GM19023 (cell line): ENCODE results near the gene ENGASE.
"Not testable (repeated sequence)": the region's sequence is repeated elsewhere in the genome, so short reads cannot be mapped to it uniquely, and the experiment has no call there.

ENCODE experiments used
- ATAC-seq: cut with Tn5 transposase; IDR thresholded peaks from one replicate; pipeline ENCODE4 v1.9.1; 2021; ENCODE audit warnings: mild to moderate bottlenecking, moderate library complexity; ENCODE audit not compliant: unreplicated experiment

ENGASE gene

DNA sequence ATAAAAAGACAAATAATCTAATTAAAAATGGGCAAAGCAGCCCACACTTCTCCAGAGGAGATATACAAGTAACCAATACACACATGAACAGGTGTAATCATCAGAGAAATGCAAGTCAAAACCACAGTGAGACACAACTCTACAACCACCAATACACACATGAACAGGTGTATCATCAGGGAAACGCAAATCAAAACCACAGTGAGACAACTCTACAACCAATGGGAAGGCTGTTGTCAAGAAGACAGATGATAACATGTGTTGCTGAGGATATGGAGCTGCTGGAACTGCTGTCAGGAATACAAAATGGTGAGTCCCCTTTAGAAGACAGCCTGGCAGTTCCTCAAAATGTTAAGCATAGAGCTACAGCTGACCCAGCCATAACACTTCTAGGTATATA is 22.5 kb upstream of the ENGASE start:
- ATAC-seq, result no peak

DNA sequence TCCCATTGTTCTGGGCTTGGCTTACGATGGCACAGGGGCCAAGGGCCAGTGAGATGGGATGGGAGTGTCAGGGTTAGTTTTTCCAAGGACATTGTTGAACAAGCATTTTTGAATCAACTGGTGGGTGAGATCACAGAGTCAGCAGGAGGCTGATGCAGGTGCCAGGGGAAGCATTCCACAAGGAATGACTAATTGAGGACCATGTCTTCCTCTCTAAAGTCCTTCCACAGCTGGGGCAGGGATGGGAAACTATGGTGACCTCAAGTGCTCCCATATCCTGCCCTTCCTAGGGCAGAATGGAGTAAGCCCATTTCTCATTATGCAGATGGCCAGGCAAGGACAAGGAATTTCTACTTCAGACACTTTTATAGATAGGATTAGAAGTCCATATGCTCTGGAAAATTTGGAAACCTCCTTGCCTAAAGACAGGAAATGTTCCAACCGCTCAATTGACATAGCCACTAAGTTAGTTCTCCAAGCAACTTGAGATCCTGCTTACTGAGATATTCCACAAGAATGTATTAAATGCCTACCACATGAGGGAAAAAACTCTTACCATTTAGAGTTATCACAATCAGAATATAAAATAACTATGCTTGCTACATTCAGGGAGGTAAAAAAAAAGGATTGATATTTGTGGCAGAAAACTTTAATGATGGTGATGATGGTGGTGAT is 21.2 kb upstream of the ENGASE start:
- ATAC-seq, result no peak

DNA sequence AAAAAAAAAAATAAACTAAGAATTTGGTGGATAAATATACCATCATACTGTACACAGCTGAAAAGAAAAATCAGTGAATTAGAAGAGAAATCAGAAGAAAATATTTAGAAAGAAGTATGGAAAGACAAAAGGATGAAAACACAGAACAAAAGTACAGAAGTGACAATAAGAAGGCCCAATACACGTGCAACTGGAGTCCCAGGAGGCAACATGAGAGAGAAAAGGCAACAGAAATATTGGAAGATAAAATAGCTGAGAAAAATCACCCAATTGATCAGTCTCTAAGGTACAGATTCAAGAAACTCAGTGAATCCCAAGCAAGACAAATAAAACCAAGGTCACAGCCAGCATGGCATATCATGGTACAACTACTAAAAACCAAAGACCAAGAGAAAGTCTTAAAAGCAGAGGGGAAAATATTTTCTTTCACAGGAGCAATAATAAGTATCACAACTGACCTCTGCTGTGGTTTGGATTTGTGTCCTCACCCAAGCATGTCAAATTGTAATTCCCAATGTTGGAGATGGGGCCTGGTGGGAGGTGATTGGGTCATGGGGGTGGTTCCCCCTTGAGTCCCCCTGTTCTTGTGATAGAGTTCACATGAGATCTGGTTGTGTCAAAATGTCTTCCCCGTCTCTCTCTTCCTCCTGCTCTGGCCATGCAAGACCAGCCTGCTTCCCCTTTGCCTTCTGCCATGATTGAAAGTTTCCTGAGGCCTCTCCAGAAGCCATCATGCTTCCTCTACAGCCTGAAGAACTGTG is 20.2 kb upstream of the ENGASE start:
- no peak for ATAC-seq

DNA sequence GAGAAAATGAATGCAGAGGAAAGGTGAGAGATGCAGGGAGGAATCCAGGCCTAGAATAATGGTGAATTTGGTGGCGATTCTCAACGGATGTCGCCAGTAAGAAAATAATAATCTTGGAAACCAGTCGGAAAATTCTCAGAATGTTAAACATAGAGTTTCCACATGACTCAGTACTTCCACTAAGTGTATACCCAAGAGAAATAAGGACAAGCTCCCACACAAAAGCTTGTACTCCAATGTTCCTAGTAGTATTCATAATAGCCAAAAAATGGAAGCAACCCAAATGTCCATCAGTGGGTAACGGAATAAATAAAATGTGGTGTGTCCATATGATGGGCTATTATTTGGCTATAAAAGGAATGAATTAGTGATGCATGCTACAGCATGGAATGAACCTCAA is 19.4 kb upstream of the ENGASE start:
- no peak for ATAC-seq

DNA sequence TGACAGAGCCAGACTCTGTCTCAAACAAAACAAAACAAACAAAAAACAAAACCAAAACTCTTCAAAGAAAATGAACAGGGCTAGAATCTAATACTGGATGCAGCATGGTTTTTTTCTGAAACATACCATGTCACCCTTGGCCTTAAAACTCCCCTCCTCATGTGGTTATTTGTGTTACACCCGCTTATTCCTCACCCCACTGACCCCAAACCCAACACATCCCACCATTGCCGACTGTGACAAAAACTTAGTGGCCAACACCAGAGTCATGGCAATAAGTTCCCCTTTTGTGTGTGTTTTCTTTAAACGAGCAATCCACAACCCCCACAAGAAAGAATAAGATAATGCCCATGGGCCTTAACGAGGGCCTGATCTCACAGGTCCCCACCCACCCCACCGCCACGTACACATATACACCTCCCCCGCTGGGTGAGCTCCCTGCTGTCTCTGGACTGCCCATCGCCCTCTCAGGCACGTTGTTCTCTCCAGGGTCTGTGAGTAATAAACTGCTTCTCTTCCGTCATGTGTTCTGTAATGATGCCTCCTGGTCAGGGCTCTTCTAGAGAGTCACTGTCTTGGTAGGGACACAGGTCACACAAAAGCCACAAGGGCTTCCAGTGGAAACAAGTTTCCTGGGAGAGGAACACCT is 16.8 kb upstream of the ENGASE start:
- ATAC-seq, result no peak

DNA sequence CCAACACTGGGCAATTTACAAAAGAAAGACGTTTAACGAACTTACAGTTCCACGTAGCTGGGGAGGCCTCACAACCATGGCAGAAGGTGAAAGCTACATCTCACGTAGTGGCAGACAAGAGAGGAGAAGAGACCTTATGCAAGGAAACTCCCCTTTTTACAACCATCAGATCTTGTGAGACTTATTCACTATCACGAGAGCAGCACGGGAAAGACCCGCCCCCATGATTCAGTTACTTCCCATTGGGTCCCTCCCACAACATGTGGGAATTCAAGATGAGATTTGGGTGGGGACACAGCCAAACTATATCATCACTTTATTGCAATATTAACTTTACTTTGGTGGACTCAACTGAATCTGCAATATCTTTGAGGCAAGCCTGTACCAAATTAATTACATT is 11.9 kb upstream of the ENGASE start:
- no peak for ATAC-seq

DNA sequence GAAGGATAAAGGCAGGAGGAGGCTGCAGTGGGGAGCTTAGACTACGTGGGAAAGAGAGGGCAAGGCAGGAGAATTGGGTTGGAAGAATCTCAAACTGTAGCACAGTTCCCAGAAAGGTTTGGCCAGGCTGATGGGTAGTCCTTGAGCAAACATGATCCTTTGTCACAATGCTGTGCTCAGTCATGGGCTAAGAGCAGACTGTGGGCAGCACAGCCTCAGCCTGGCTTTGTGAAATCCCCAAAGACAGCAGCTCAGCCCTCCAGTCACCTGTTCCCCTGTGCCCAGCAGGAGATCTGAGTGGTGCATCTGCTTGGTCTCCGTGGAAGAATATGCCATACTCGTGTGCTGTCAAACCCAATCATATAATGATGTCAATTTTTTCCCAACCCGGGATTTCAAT is 10.6 kb upstream of the ENGASE start:
- ATAC-seq, result no peak

DNA sequence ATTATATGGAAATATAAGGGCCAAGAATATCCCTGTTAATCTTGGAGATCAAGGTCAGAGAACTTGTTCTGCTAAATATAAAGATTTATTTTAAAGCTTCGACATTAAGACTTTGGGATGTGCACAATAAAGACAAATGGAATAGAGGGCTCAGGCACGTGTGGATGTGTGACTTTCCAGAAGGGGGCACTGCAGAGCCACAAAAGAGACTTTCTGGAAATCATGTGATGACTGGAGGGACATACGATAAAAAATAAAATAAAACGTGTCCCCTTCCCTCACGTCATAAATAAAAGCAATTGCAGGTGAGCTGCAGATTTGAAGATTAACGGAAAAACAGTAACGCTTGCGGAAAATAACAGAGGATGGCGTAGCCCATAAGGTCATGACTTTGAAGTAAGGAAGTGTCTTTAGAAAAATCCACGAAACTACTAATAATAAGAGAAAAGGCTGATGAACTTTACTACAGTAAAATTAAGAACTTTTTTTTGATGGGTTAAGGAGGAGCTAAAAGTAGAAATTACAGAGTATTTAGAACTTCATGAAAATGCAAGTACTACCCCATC is 9.4 kb upstream of the ENGASE start:
- ATAC-seq, result no peak

DNA sequence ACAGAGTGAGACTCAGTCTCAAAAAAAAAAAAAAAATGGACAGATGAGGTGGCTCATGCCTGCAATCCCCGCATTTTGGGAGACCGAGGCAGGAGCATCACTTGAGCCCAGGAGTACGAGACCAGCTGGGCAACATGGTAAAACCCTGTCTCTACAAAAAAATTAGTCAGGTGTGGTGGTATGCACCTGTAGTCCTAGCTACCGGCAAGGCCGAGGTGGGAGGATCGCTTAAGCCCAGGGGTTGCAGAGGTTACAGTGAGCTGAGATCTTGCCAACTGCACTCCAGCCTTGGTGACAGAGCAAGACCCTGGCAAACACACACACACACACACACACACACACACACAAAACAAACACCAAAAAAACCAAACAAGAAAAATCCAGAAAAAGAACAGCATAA is 7.7 kb upstream of the ENGASE start:
- no peak for ATAC-seq

DNA sequence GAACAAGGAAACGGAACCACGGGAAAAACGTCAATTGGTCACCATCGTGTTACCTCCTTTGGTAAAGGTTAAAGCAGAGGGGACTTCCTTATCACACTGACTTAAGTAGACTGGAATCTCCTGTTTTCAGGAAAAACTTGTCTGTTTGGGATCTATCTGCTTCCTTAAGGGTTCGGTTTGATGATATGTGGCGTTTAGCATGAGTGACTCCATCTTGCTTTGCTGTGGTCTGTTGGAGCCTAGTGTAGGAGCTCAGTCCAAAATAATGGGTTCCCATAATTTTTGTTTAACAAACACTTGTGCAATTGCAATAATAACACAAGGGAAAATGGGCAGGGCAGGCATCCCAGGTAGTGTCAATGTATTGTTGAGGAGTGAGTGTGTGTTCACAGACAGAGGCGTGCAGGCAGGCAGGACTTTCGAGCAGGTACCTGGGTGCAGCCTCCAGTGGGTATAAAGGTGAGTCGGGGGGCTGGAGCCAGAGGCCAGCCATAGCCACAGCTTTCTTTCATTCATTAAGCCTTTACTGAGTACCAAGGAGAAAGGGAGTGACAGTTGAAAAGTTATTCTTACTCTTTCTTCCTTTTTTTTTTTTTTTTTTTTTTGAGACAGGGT is 4.3 kb upstream of the ENGASE start:
- ATAC-seq, result no peak

DNA sequence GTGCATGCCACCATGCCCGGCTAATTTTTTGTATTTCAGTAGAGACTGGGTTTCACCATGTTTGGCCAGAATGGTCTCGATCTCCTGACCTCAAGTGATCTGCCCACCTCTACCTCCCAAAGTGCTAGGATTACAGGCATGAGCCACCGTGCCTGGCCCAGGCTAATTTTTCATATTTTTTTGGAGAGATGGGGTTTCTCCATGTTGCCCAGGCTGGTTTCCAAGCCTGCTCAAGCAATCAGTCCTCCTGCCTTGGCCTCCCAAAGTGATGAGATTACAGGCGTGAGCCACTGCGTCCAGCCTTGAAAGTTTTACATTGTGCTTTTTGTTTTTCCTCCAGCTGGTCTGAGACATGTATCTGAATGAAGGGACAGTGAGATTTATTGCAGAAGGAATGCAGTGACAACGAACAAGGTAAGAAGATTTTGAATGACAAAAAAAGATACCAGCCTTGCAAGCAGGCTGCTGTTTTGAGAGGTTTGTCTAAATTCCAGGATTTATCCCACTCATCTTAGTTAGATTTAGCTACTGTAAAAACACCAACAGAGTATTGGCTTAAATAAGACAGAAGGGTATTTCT is 3.4 kb upstream of the ENGASE start:
- ATAC-seq, result no peak

DNA sequence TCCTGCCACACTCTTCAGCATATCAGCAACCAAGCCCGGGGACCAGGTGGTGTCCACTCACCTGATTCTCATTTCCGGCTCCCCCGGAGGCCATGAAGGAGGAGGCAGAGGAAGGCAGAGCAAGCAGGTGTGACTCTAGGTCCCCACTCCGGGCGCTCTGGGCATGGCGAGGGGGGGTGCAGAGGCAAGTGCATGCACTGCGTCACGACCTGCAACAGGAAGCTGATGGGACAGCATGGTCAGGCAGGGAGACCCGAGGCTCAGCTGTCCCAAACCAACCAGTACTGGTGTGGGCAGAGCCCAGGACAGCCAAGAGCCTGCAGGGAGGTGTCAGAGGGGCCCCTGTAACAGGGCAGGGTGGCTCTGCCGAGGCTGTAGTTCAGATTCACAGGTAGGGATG is 2.1 kb upstream of the ENGASE start:
- ATAC-seq, result no peak

DNA sequence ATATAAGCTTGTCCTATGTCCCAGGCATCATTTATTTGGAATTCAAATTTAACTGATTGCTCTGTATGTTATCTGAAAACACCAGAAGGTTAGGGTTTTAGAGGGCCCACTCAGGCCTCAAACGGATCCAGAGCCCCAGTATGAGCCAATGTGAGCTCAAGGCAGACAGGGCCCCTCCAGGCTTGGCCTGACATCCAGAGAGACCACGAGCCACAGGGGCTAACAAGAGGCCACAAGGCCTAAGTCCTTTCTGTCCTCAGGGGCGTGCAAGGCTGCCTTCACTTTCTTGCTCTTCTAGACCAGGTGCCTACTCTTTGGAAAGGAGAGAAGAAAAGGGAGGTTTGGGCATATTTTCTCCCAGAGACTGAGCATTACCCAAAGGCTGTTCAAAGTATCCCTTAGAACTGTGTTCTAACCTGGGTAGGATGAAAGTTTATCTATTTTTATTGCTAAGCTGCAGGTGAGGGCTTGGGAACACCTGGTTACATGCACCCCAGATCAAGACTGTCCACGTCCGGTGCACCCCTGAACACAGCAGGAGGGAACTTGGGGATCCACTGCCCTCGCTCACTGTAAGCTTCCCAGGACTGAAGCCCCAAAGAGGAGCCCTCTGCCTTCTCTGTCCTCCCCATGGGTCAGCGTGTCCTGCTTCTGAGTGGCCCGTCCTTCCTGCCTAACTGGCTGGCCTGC is 1.5 kb upstream of the ENGASE start:
- ATAC-seq, result no peak

DNA sequence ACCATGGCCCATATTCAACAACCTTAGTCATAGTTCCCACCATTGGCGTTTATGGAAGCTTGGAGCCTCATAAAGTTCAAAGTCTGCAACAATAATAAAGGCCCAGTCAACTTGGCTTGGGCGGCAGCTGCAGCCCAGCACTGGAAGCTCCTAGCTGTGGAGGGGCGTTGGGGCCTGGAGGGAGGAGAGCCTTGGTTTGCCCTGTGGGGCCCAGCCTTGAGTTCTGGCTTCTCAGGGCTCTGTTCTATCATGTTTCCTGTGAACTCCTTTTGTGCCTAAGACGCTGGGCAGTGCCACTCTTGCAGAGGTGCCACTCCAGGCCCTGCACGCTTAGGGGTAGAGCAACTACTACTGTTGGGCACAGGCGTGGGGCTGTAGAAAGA is 927 bp upstream of the ENGASE start:
- no peak for ATAC-seq

DNA sequence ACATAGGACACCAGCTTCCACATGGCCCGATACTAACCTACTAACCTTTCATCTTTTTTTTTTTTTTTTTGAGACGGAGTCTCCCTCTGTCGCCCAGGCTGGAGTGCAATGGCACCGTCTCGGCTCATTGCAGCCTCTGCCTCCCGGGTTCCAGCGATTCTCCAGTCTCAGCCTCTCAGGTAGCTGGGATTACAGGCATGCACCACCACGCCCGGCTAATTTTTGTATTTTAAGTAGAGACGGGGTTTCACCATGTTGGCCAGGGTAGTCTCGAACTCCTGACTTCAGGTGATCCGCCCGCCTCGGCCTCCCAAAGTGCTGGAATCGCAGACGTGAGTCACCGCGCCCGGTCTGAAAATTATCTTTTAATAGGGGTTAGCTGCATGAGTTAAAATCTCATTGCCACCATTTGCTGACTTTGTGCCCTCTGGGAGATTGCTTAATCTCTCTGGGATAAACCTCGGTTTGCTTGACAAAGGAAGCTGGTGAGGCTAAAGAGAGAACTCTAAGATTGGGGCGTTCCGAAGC is 439 bp upstream of the ENGASE start:
- ATAC-seq, result not testable (repeated sequence)

DNA sequence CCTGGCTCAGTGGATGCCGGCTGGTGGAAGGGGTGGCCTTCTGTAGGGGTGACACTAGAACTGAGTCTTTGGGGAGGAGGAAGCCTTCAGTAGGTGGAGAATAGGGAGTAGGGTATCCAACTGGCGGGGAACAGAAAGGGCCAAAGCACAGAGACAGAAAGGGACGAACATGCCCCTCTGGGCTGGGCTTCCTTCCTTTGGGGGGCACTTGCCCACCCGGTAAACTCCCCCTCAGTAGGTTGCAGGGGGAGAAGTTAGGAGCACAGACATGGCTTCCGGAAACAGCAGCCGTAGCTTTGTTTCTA is 774 bp downstream of the ENGASE start:
- peak; percentile 21 for ATAC-seq

DNA sequence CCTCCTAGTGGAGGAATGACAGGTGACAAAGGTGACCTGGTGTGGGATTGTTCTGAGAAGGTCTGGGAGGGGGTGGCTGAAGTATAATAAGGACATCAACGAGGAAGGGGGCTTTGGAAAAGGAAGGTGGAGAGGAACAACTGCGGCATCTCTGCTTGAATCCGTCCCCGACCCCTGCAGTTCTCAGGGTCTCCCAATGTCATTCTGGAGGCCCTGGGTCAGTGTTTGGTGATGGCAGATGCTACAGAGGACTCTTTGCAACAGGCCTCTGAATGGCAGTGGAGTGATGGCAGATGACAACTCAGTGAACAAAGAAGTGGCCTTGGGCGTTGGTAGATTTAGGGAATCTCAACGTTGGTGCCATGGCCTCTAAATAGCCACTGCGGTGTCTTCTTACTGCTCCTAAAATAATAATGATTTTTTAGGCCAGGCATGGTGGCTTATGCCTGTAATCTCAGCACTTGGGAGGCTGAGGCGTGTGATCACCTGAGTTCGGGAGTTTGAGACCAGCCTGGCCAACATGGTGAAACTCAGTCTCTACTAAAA is 1.3 kb downstream of the ENGASE start:
- ATAC-seq, result no peak

DNA sequence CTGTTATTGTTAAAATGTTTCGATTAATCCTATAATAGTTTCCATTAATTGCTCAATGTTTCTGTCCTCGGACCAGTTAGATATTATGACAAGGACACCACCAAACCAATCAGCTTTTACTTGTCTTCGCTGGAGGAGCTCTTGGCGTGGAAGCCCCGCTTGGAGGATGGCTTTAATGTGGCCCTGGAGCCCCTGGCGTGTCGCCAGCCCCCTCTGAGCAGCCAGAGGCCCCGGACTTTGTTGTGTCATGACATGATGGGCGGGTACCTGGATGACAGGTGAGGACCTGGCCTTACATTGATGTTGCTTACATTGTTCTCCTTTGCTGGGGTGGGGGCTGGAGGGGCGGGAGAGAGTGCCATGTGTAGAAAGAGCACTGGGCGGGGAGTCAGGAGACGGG is 3.0 kb downstream of the ENGASE start:
- ATAC-seq, result no peak

DNA sequence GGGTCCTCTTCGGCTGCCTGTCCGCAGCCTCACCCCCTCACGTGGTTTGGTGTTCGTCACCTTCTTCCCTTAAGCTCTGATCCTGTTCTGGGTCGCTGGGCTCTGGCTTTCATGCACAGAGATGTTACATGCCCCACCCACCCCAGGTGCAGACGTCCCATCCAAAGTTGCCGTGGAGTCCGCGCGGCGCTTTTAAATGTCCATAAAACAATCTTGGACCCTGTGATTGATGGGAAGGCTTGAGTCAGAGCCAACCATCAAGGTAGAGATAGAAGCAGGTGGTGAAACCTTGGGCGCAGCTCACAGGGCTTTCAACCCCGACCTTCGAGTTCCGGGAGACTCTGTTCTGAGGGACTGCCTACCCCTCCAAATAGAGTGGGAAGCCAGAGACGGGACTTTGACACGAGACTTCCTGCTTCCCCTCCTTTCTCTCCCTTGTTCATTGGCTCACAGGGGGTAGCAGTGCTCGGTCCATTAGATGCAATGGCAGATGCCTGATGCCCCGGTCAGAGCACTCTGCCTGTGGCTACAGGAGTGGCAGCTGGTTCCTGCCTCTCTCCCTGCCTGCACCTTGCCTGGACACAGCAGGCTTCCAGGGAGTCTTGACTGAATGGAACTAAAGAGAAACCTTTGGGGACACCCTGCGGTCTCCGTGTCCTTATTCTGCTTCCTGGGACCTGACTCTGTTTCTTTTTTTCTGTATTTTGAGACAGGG is 4.0 kb downstream of the ENGASE start:
- ATAC-seq, result no peak
